Activated T-cell treated with anti-CD3 and anti-CD28 coated beads, Interleukin-2, amount 50 U/mL, for 48 hours (primary cell): ENCODE measurements around the gene CDC34.
A peak's percentile ranks its signal among the peaks of the same experiment; 100 is the strongest.

Experiments
- DNase-seq, 2 experiments: peaks; one replicate each; pipeline ENCODE4 v3.0.0-alpha.2; 2020

Gene CDC34, protein sequence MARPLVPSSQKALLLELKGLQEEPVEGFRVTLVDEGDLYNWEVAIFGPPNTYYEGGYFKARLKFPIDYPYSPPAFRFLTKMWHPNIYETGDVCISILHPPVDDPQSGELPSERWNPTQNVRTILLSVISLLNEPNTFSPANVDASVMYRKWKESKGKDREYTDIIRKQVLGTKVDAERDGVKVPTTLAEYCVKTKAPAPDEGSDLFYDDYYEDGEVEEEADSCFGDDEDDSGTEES

DNA sequence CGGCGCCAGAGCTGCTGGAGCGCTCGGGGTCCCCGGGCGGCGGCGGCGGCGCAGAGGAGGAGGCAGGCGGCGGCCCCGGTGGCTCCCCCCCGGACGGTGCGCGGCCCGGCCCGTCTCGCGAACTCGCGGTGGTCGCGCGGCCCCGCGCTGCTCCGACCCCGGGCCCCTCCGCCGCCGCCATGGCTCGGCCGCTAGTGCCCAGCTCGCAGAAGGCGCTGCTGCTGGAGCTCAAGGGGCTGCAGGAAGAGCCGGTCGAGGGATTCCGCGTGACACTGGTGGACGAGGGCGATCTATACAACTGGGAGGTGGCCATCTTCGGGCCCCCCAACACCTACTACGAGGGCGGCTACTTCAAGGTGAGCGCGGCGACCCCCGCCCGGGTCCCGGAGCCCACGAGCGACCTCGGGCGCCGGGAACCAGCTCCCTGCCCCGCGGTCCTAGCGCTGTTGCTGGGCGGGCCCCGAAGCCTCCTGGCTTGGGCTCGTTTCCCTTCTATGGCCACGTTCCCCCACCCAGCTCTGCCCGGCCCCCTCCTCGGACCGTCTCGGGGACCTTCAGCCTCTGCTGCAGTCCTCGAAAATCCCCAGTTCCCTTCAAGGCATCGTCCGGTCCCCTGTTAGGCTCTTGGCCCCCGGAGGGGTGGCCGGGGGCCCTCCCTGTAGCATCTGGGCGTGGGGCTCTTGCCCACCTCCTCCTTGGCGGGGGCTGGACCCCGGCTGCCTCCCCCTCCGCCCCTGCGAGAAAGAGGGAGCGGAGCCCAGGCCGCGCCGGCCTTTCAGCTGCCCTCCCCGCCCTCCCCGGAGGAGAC, at the start of gene CDC34:
Gene CDC34 (plus strand): TSS at position 8 of the 808 bp plus-strand sequence. CDS start 172 bp downstream, at position 180.
- peak; percentile 47 for DNase-seq

DNA sequence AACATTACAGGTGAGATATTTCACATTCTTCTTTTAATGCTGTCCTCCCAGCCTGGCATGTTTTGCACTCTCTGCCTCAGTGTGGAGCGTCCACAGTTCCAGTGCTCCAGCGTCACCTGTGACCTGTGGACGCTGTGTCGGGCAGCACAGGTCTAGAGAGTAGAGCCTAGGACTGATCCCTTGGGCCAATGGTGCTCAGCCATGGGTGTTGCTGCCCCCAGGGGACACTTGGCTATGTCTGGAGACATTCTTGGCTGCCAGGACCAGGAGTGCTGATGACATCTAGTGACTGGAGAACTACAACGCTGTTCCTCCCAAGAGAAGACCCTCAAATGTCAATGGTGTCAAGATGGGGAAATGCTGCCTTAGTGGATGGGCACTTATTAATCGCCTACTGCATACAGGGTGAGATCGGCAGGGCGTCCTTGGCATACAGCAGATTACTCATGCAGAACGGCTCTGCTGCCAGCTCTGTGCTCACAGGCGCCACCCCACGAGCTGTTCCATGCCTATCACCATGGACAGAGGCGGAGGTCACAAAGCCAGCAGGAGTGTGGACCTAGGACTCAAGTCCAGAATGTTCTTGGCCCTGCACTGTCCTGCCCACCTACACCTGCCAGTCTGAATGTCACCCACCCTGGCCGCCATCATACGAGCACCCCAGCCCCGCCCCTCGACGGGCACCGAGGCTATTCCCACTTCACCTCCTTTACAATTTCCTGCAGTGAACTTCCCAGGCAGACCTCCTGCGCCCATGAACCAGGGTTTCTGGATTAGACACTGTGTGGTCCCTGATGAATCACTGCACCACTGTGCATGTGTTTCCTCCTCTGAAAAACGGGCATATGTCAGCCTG, 49.1 kb upstream of the CDC34 start:
- DNase-seq: no peak

DNA sequence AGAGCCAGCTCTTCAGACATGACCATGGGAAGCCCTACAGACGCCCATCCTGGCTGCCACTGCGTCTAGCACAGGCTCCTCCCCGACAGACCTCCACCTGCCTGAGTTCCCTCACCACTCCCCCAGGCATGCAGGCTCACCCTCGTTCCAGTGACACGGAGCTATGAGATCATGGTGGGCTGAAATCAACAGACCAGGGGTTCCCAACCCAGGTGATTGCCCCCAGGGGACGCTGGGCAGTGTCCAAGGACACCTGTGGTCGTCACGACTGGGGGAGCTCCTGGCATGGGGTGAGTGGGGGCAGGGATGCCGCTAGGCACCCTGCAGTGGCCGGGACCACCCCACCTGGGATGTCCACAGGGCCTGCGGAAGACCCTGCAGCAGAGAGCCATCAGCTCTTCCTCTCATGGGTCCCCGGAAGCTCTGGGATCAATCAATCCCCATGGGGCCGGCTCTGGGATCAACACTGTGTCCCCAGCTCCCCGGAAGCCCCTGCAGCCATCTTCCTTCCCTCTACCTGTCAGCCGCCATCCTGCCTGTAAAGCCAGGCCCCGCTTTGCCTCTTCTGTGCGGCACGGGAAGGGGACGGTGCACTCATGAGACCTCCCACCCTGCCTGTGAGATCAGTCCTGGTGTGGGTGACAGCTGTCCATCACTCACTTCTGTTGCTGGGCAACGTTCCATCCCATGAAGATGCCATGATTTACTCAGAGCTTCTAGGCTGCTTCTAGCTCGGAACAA, 48.1 kb upstream of the CDC34 start:
- no peak for DNase-seq

DNA sequence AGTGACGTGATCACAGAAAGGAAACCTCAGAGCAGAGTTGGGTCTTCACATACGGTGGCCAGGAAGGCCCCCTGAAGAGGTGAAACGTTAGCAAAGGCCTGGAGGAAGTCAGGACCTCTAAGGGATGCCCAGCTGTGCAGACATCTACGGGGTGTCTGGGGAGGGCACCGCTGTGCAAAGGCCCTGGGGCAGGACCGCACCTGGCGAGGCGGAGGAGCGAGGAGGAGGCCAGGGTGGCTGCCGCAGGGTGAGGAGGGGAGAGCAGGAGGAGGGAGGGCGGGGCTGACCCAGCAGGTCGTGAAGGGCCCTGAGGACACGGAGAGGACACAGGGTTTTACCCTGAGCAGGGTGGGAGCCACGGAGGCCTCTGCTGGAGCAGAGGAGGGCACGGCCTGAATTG, 47.1 kb upstream of the CDC34 start:
- no peak for DNase-seq

DNA sequence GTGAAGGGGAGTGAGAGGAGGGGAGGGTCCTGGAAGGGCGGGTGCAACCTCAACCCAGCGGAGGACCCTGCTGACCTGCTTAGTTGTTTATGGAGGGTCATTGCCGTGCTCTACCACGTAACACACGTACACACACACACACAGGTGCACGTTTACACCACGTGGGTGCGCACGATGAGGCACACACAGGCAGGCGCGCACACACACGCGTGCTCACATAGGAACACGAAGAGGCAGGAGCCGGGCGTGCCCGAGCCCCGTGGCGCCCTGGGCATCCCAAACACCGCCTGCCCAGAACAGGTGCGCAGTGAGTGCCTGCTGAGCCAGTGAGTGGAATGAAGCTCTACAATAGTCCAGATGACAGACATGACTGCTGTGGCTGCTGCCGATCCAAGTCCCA, 46.5 kb upstream of the CDC34 start:
- no peak for DNase-seq

DNA sequence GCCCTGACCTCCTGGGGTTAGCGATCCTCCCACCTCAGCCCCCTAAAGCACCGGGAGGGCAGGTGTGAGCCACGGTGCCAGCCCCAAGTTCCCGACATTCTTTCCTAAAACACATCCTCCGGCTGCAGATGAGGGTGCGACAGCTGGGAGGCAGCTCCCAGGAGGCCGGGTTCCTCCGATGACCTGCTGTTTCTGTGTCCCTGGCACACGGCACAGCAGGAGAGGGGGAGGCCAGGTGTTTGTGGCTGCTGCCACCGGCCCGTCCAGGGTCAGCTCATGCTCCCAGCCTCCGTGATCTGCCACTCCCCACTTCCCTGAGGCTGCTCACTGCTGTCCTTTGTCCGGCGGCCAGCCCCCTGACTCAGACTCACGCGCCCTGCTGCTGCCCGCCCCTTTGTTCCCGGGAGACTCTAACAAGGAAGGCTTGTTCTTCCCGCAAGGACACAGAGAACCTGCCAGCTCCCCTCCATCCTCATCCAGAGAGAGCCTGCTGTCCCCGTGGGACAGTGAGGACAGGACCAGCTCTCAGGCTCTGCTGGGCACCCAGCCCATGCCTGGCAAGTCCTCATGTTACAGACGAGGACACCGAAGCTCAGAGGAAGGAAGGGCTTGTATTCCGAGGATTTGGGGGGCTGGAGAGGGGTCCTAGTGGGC, 45.9 kb upstream of the CDC34 start:
- DNase-seq: no peak

DNA sequence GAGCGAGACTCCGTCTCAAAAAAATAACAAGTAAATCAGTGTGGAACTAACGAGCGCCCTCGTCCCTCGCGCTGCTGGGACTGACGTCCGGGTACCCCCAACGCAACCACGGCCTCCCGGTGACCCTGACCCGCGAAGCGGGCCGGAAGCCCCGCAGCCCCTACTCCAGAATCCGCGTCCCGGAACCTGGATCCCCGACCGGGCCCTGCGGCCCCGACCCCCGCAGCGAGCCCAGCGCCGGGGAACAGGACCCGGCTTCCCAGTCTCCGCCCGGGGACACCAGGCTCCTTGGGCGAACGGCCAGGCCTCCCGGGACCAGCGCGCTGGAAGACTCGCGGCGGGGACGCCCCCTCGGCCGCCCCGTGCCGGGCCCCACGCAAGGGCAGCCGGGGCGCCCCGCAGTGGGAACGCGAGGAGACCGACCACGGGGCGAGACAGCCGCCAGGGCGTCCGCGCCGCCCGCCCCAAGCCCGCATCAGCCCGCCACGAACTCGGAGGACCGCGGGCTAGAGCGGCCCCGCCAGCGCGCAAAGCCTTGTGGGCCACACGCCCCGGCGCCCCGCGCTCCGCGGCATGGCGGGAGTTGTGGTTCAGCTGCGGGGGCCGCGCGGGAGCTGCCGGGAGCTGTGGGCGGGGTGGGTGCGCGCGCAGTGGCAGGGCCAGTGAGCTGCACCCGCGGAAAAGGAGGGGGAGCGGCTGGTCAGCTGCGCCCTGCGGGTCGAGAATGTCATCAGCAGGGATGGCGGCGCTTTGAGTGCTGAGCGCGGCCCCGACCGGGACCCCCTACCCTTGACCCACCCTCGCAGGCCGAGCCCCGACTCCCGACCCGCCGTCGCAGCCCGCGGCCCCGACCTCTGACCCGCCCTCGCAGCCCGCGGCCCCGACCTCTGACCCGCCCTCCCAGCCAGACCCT, 42.8 kb upstream of the CDC34 start:
- DNase-seq: peak; percentile 92 to 94

DNA sequence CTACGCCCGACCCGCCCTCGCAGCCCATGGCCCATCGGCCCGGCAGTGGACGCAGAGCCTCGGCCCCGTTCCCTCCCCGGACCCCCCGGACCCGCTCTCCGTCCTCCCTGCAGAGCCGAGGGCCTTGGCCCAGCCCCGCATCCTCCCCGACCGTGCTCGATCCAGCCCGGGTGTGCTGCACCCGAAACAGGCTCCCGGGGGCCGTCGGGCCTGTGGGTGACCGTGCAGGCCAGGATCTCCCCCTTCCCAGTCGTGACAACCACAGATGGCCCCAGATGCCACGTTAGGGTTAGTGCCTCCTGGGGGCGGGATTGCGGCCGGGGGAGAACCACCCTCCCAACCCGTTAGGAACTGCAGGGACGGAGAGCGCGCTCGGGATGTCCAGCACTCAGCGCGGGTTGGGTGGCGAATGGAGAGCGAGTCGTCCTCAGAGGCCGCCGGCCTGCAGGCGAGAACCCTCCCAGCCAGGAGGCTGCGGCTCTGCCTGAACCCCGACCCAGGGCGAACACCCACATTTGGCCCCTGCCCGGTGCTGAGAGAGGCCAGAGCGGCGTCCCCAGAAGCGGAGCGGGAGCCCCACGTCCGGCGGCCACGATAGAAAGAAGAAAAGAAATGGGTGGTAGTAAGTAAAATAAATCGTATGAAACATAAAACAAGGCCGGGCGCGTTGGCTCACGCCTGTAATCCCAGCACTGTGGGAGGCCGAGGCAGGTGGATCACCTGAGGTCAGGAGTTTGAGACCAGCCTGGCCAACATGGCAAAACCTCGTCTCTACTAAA, 42.0 kb upstream of the CDC34 start:
- no peak for DNase-seq

DNA sequence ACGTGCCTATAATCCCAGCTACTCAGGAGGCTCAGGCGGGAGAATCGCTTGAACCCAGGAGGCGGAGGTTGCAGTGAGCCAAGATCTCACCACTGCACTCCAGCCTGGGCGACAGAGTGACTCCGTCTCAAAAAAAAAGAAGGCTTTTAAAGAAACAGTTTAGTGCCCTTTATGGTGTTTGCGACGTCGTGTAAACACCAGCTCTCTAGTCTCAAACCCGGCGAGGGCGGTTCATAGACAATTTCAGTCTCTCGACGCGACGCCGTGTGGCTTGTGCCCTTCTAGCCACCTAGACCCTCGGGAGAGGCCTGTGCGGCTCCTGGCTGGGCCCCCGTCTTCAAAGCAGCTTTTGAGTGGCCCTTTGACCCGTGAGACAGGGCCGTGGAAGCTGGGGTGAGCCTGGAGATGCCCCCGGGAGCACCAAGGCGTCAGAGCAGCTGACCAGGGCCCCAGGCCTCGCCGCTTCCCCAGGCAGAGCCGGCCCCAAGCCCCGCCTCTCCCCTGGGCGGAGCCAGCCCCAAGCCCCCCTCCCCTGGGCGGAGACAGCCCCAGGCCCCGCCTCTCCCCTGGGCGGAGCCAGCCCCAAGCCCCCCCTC, 40.3 kb upstream of the CDC34 start:
- no peak for DNase-seq

DNA sequence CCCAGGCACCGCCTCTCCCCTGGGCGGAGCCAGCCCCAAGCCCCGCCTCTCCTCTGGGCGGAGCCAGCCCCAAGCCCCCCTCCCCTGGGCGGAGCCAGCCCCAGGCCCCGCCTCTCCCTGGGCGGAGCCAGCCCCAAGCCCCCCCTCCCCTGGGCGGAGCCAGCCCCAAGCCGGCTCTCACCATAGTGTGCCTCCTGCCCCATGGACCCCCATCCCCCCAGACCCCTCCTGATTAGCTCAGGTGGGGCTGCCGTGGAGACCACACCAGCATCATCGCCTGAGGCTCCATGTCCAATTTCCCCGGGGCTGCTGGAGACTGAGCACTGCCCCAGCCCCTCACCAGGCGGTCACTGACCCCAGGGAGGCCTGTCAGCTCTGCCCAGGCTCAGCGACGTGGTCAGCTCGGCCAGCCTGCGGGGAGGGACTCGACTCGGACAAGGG, 39.4 kb upstream of the CDC34 start:
- DNase-seq: no peak

DNA sequence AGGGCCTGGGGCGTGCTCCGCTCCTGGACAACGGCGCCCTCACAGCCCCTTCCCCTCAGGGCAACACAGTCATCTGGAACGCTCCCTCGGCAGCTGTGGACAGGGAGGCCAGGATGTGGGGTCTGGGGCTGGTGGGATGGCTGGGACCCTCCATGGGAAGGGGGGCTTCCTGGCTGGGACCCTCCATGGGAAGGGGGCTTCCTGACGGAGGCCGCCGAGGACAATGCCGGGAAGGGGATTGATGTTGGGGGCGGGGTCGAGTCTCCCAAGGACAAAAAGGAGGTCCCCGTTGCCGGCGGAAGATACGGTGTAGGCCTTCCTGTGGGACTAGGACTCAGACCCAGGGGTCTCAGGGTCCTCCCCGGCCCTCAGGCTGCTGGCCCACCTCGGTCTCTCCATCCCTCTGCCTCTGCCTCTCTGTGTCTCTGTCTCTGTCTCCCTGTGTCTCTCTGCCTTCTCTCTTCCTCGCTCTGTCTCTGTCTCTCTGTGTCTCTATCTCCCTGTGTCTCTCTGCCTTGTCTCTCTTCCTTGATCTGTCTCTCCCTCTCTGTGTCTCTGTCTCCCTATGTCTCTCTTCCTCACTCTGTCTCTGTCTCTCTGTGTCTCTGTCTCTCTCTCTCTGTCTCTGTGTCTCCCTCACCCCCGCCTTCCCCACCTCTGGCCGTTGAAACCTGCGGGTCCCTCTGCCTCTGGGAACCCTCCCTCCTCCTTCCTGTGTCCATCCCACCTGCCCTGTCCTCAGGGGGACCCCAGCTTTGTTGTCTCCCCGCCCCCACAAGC, 38.0 kb upstream of the CDC34 start:
- no peak for DNase-seq

DNA sequence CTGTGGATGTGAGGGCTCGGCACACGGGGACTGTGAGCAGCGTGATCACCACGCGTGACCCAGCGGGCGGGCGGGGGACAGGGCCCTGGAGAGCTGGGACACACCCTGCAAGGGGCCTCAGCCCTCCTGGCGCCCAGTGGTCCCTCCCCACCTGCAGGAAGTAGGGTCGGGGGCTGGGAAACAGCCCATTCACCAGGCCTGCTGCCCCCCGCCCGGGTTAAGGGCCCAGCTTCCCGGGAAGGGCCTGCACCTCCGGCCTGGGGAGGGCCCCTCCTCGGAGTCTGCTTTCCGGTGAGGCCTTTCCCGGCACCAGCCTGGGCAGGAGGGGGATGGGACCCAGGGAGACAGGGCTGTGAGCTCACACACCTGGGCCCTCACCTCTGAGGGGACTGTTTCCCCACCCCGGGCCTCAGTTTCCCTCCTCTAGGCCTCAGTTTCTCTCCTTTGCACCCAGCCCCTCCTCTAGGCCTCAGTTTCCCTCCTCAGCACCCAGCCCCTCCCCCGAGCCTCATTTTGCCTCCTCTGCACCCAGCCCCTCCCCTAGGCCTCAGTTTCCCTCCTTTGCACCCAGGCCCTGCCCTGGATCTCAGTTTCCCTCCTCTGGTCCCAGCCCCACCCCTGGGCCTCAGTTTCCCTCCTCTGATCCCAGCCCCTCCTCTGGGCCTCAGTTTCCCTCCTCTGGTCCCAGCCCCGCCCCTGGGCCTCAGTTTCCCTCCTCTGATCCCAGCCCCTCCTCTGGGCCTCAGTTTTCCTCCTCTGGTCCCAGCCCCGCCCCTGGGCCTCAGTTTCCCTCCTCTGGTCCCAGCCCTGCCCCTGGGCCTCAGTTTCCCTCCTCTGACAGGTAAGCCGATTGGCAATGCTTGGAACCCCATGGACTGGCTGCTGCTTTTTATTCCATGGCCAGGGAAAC, 37.1 kb upstream of the CDC34 start:
- DNase-seq: no peak

DNA sequence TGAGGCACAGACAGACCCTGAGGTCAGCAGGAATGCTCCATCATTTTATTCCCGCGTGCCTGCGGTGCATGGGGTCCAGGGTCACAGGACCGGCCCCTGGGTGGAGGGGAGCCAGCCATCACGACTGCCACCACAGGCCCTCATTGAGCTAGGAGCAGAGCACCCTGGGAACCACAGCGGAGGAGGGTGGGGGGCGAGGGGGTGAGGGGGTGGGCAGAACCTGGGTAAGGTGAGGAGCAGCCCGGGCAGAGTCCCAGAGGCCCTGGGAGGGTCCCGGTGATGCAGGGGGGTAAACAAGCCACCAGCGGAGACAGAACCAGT, 36.5 kb upstream of the CDC34 start:
- DNase-seq: no peak

DNA sequence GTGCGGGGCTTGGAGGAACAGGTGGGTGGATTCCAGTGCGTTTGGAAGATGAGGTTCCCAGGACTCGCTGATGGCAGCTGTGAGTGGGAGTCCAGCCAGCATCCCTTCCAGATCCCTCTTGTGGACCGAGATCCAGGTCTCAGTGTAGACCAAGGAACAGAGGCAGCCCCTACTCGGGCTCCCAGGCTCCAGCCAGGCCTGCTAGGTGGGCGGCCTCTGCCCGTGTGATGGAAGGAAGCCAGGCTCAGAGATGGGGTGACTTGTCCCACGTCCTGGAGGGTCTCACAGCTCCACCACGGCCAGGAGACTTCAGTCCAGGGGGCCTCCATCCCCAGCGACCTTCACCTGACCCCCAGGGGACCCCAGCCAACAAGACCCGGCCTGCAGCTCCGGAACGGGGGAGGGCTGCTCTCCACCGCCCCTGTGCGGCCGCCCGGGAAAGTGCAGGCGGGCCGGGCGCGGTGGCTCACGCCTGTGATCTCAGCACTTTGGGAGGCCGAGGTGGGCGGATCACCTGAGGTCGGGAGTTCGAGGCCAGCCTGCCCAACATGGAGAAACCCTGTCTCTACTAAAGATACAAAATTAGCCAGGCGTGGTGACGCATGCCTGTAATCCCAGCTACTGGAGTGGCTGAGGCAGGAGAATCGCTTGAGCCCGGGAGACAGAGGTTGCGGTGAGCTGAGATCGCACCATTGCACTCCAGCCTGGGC, 36.0 kb upstream of the CDC34 start:
- DNase-seq: peak; percentile 77 to 83

DNA sequence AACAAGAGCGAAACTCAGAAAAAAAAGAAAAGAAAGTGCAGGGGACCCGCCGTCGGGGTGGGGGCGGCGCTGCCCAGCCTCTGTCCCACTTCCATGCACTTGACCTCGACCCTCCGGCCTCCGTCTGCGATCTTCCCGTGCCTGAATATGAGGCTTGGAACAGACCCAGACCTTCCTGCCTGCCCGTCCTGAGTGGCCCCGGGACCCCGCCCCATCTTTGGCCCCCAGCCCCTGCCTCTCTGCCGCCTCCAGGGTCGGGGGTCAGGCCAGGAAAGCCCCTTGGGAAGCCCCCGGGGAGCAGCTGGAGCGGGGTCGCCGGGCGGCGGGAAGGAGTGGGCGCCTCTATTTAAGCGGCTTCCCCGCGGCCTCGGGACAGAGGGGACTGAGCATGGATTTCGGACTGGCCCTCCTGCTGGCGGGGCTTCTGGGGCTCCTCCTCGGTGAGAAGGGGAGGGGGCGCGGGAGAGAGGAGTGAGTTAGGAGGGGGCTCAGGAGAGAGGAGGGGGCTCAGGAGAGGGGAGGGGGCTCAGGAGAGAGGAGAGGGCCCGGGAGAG, 35.4 kb upstream of the CDC34 start, which contains the start of gene MADCAM1:
Gene MADCAM1 (plus strand): TSS at position 375 of the 554 bp plus-strand sequence. CDS start 14 bp downstream, at position 389.
- no peak for DNase-seq

DNA sequence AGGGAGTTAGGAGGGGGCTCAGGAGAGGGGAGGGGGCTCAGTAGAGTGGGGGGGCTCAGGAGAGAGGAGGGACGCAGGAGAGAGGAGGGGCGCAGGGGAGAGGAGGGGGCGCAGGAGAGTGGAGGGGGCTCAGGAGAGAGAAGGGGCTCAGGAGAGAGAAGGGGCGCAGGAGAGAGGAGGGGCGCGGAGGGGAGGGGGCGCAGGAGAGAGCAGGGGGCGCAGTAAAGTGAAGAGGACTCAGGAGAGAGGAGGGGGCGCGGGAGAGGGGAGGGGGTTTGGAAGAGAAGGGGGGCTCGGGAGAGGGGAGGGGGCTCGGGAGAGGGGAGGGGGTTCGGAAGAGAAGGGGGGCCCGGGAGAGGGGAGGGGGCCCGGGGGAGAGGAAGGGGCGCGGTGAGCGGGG, 34.6 kb upstream of the CDC34 start:
- no peak for DNase-seq

DNA sequence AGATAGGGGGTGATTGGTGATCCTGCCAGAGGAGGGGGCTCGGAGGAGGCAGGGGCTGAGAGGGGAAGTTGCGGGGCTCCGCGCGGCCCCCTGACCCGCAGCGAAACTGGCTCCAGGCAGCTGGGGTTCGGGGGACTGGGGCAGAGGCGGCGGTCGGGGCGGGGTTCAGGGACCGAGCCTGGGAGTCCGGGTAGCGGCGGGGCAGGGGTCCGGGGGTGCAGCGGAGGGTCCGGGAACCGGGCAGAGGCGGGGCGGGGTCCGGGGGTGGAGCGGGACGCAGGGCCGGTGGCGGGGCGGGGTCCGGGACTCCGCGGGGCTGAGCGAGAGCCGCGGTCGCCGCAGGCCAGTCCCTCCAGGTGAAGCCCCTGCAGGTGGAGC, 34.1 kb upstream of the CDC34 start:
- no peak for DNase-seq
